Measurements from ENCODE around the gene MS4A18.

DNA sequence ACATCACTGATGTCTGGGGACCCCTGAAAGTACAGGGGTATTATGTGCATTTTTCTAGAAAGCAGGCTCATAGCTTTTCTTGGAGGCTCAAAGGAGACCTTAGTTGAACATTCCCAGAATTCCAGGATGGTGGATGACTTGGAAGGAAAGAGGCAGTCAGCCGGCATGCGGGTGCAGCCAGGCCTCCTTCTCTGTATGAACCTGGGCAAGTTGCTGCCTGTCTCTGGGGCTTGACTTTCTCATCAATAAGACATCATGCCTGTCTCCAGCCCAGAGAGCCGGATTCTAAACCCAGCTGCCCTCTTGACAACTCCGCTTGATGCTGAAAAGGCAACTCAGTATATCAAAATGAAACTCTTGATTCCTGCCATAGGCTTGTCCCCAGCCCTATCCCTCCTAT is 44.8 kb downstream of the MS4A18 start:
- TF ChIP-seq POLR2A (IDR thresholded peaks at IDR 0.05; ENCODE audit: low read depth, low read length) (no peak), POLR2AphosphoS5 (IDR thresholded peaks at IDR 0.05; ENCODE audit: low read depth, low read length) (no peak), TAF1 (IDR thresholded peaks at IDR 0.05; ENCODE audit: low read depth, low read length) (no peak), SPI1 (IDR thresholded peaks at IDR 0.05; ENCODE audit: low read depth, low read length) (no peak), POU2F2 (IDR thresholded peaks at IDR 0.05; ENCODE audit: low read depth, low read length) (no peak), PAX5 (IDR thresholded peaks at IDR 0.05; ENCODE audit: insufficient read depth, low read length, severe bottlenecking) (no peak)

All from GM12891 (cell line).